Right lobe of liver (tissue), 4 donors: ENCODE results near the gene RNPS1.

Experiments used
- CTCF ChIP-seq, 4 donors: fragments of 200-600 bp in 3 of 4; fragments of 450-650 bp in 1 of 4; IDR thresholded peaks; one replicate each; pipeline versions ENCODE4 v1.5.1 to v1.8.0; 2016 to 2022; ENCODE audit warnings: antibody characterized with exemption in 4 of 4, mild to moderate bottlenecking in 2 of 4
- POLR2A ChIP-seq: fragments of 450-650 bp; IDR thresholded peaks from one replicate; pipeline ENCODE4 v1.6.1; 2017; ENCODE audit warnings: antibody characterized with exemption, mild to moderate bottlenecking
- donor health status: DM: no; HTN: no; CAD: no.
- donor health status: DM: no; HTN: no; CAD: no.
- donor health status: DM: no; HTN: yes; CAD: no.

DNA sequence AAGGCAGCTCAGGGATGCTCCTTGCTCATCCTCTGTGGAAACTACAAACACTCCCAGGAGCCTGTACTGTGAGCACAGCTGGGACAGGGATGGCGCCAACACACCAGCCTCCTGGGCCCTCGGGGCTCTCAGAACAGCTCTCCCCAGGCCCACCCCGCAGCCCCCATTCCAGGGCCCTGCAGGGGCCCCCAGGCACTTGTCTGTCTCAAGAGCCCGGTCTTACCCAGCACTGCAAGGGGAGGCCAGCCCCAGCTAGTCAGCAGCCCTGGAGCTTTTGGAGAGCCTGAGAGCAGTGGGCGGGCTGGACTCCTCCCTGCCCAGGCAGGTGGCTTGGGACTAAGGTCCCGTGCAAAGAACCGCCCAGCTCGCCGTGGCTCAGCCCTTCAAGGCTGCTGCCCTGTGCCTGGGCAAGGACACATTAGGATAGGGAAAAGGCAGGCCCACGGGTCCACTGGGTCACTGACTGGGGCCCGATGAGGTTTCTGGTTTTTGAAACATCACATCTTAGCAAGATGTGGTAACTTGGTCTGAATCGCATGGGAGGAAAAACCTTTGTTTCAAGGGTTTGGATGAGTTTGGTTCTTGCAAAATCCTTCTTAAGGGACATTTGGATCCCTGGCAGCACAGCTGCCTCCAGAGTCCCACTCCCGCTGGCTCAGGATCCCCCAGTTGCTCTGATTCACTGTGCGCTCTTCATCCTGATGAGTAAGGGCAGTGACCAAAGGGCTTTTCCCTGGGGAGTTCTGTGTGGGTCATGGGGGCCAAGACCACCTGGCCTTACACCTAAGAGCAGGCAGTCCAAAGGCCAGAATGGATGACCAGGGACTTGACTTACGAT lies 28.9 kb downstream of the RNPS1 start:
- TF ChIP-seq CTCF (IDR thresholded peaks at IDR 0.05) (no peak), POLR2A (no peak)
